NCI-H2107 (cell line): ENCODE results near the gene SLIT3.
"Not testable (repeated sequence)": the region's sequence is repeated elsewhere in the genome, so short reads cannot be mapped to it uniquely, and the experiment has no call there.

Source experiments
- DNase-seq: peaks from one replicate; lab custom pipeline; 2025; lab: John Stamatoyannopoulos, UW

The SLIT3 gene

DNA sequence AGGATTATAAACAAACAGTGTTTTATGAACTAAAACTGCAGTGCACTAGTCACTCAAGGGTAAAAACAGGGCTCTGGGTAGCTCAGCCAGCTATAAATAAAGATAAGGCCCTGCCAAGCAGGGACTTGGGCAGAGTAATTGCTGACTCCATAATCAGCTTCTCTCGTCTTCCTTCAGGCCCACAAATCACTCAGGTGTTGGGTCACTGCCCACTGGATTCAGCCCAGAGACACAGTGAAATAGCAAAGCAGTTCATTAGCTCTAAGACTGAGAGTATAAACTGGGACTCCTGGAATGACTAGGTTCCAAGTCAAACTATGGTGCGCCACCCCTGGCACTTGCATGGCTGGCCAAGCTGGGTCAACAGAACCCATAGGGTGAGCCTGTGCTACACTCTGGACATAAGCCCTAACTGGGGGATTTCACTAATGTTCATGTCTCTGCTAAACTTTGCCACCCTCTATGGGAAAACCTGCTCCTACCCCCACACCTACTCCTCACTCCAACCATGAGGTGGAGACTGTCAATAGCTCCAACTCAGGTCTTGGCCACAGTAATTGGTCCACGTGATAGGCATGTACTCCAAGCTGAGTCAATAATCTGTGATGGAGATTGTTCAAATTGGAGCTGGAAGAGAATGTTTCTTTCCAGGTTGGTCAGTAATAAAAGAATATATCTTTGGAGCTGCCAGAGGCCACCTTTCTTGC, 158.5 kb downstream of the SLIT3 start:
- DNase-seq, result no peak

DNA sequence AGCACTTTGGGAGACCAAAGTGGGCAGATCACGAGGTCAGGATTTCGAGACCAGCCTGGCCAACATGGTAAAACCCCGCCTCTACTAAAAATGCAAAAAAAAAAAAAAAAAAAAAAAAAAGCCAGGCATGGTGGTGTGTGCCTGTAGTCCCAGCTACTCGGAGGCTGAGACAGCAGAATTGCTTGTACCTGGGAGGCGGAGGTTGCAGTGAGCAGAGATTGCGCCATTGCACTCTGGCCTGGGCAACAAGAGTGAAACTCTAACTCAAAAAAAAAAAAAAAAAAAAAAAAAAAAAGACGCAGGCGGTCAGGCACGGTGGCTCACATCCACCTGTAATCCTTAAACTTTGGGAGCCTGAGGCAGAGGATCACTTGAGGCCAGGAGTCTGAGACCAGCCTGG, 160.7 kb downstream of the SLIT3 start:
- not testable (repeated sequence) for DNase-seq

DNA sequence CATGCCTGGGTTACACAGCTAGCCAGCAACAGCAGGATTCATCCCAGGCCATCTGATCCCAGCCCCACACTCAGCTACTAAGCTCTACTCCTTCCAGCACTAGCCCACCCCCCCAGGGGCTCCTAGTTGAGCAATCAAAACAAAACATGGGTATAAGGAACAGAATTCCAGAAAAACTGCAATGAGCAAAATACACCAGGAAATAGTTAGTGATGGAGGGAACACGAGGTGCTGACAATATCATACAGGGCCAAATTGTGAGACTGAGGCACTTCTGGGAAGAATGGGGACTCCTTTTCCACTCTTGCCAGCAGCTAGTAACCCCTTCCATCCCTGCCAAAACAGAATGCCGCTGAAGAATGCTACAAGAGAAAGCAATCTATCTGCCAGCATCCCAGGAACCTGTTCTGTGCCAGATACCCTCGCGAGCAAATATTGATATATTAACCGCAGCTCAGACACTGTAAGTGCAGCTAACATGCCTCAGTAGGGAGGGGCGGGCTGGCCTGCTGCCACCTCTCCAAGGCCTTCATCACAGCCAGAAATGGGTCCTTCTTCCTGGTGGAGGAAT, 161.4 kb downstream of the SLIT3 start:
- DNase-seq, result no peak

GRCh38 chr5:169133531-169133930, 167.4 kb downstream of the SLIT3 start:
- DNase-seq, result no peak

- DNase-seq, result no peak
Observed at GRCh38 chr5:169132302-169132660, 168.7 kb downstream of the SLIT3 start.

DNA sequence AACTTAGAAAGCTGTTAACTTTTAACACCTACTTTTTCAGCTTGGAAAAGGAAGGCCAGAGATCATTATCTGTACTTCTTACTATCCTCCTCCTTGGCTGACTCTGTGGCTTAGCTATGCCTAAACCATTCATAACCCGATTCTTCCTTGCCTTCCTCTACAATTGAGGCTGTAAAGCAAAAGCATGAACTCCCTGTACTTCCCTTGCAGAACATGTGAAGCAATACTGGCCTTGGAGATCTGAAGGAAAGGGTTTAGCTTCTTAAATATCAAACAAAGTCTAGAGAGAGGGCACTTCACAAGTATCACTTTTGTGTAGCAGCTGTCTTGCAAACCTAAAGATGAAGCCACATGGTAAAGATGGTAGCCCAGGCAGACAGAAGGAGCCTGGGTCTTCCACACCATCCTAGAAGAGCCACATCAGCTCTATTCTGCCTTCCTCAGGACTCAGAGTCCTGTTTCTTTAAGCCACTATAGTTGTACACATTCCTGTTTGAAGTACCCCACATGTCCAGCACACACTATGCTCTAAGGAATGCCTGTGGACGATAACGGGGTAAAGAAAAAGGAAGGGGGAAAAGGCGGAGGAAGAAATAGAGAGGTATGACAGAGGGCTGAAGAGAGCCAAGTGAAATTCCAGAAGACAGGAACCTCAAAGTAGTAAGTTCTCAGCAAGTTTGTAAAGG, 169.2 kb downstream of the SLIT3 start:
- DNase-seq, result no peak

- DNase-seq, result no peak
Observed at GRCh38 chr5:169128679-169129078, 172.3 kb downstream of the SLIT3 start.

GRCh38 chr5:169127431-169127830, 173.5 kb downstream of the SLIT3 start:
- no peak for DNase-seq

DNA sequence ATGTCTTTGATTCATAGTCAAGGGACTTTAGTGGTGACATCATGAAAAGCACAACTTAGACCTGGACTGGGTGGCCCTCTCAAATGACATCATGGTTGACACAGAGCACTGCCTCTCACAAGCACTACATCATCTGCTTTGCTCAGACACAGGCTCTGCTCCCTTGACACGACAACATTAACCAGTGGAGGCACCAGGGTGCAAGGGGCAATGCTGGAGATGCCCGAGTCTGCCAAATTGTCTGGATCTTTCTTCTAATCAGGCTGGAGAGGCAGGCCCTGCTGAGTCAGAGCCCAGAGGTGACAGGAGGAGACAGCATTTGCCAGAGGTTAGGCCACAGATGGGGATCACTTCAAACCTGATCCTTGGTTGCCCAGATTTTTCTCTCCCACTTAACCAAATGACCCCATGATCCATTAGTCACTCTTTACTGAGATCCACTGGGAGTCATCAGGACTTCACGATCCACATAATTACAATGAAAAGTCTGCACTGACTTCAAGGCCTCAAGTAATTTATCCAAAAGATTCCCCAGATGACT, 174.4 kb downstream of the SLIT3 start:
- DNase-seq, result no peak

DNA sequence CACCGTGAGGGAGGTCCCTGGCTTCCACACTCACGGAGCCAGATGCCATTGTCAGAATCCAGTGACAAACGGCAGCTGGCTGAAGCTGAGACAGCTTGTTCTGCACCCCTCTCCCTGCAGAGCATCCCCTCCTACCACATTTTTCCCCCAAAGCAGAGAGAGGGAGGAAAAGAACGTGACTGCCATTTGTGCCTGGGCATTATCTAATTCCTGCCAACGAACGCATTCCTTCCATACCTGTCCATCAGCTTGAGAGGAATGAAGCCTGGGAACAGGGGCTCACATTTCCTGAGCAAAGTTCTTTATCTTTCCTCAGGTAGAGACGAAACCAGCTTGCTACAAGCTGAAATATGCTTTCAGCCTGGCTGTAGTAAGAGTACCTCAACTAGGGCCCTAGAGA, 175.4 kb downstream of the SLIT3 start:
- no peak for DNase-seq

GRCh38 chr5:169122951-169123350, 178.0 kb downstream of the SLIT3 start:
- DNase-seq, result no peak

DNA sequence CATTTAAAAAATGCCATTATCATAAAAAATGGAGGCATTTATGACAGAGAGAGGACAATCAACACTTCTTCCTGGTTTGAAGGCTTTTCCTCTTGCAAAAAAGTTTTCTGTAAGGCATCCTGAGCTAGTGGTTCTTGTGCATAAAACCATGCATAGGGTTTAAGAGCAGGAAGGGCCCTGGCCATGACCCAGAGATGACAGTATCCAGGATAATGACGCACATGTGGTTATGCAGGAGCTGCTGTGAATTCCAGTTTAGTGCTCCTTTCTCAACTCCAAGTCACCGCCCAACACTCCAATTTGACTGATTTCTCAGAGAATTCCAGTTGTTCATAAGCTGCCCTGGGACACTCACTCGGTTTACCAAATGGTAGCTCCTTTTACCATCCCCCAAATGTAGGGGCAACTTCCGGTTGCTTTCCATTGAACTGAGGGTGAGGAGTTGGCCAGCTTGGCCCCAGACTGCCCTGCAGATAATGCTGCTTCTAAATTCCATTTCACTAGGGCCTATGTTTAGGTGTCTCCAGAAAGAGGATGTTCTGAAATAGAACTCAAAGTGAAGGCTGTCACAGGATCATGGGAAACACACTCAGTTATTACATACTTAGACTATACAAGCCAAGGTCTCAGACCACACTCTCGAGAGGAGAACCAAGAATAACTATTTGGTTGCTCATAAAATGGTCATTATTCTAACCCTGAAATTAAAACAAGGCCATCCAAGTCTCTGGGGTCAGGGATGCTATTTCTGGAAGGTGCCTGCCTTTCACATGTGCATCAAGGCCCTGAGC, 179.1 kb downstream of the SLIT3 start:
- DNase-seq, result no peak

DNA sequence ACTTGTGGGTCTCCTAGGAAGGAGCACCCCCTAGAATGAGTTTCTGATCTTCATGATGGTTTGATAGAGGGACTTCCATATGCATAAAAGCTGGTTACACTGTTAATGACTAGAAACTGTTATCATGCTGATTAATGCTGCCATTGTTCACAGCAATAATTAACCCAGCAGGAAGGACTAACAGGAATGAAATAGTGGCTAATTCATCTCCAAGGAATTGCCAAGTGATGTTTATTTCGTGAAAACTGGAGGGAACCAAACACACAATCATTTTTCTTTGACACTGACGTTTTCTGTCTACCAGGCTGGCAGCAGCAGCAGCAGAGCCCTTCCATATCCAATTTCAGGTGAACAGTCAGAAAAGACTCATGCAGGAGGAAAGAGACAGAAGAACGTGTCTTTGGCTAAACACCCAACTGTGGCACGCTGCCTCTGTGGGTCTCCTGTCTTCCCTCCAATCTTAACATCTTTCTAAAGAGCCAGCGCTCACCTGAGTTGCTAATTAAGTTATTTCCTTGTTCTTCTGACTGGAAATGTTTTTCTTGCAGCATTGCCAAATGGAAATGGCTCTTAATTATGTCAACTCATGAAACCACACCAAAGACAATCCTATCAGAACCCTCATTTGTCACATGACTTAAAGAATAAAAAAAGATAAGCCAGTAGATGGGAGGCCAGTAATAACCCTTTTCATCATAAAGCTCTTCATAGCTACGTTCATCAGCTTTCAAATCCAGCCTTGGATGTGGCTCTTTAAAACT, 181.5 kb downstream of the SLIT3 start:
- no peak for DNase-seq

DNA sequence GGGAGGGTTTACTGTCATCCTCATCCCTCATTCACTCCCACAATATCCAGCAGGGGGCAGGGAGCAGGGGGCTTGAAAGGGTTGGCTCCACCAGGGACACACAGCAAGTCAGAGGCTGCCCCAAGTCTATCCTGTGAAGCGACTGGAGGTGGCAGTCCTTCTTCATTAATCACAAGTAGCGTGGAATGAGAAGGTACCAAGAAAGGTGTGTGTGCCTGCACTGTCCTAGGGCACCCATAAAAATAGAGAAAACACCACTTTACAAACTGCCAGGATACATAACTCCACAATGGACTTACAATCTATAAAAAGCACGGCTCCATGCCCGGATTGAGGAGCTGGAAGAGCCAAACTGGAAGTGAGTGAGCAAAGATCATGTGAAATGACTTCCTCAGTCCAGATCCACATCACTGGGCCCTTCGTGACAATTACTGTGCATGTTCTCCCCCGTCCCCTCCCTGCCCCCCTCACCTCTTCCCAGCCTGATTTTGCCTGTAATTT, 183.9 kb downstream of the SLIT3 start:
- DNase-seq, result no peak

DNA sequence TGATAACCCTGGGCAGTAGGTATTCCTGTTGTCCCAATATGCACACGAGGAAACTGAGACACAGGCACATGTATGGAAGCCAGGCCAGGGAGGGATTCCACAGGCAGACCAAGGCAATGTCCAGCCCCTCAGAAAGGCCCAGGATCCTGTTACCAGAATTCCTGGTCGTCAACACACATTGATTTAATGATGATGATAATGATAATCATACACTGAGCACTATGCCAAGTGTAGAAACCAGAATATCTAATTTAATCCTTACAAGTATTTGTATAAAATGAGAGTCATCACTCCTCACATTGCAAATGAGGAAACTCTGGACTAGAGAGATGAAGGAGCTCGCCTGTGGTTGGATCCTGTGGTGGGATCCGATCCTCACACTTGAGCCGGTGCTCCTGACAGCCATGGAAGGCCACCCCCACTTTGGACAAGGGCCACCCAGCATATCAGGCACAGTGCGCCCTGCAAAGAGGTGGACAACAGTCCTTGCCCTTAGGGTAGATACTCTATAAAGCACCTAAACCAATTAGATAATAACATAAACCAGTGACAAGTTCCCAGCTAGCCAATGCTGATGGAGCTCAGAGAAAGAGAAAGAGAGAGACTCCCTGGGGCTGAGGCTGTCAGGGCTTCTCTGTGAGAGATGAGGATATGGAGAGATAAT, 185.3 kb downstream of the SLIT3 start:
- DNase-seq, result no peak

DNA sequence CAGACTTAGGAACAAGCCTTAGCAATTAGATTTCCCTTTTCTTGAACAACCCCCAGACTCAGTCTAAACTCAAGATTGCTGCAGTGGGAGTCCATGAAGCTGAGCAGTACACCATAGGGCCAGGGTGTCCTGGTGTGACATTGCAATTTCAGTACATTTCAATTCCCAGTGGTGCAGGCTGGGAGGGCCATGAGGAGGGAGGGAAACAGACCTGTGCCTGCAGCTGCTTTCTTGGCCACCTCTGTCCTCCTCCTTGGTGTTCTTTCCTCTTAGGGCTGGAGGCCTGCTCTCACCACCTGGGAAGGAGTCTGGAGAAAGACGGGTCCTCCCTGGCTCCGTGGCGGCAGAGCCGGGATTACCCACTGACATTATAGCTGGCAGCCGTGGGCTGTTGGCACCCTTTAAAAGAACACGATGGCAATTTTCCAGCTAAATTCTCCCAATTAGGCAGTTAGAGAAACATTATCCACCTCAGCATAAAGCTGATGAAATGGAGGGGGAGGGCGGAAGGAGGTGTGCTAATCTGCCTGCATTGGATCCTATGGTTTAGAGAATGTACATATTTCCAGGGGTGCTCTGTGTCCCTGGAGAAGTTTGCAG, 186.4 kb downstream of the SLIT3 start:
- no peak for DNase-seq

GRCh38 chr5:169112016-169112415, 188.9 kb downstream of the SLIT3 start:
- no peak for DNase-seq

DNA sequence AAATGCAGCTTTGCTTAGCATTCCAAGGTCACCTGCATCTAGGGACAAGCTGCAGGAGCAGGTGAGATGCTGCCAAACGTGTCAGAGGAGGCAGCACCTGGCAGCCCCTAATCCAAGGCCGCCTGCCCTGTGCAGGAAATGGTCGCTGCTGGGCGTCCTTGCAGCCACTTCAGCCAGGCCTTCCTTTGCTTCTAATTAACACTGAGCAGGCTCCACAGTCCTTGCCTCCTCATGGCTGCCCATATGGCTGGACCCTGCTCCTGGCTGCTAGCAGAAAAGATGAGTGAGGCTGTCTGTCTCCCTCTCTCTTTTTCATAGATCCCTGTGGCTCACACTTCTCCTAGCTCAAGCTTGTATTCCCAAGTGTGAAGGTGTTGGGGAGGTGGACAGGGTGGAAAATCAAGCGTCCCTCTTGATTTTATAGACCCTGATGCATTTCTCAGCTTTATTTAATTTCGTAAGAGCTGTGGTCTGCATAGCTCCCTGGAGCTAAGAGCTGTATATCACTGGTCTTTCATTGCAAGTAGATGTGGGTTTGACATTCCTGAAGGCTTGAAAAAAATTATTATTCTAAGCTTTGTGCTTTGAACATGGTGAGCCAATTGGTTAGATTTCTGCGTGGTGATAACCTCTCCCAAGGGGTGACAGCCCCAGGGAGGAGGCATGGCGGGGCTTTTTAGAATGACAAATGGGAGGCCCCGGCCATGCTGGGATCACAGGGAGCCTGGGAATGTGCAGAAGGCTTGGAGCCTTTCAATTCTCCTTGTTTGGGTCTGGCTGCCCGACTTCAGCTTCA, 193.8 kb downstream of the SLIT3 start:
- DNase-seq, result no peak

DNA sequence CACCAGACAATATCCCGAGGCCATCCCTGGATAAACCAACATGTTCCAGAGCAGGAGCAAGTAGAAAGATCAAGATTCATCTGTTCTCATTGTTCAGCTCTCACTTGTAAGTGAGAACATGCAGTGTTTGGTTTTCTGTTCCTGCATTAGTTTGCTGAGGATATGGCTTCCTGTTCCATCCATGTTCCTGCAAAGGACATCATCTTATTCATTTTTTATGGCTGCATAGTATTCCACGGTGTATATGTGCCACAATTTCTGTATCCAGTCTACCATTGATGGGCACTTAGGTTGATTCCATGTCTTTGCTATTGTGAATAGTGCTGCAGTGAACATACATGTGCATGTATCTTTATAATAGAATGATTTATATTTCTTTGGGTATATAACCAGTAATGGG, 195.4 kb downstream of the SLIT3 start:
- not testable (repeated sequence) for DNase-seq
